HepG2 (cell line): Measurements from ENCODE around the gene SHLD1. TPM values are rescaled to one million over a fixed set of nuclear protein-coding genes. Genes with fewer than 3 reads are reported as not detected.
A peak's percentile ranks its signal among the peaks of the same experiment; 100 is the strongest.

ENCODE experiments used
- ARNT2 ChIP-seq: sonication (generic); formaldehyde crosslinking; IDR thresholded peaks from 2 replicates; pipeline ENCODE4 v1.8.0; 2022; ENCODE audit warnings: mild to moderate bottlenecking, low read depth, missing genetic modification reagents, moderate library complexity
- ATF7-NPFF ChIP-seq: sonication (generic); formaldehyde crosslinking; IDR thresholded peaks from 2 replicates; pipeline ENCODE4 v1.8.1; 2023; ENCODE audit warnings: mild to moderate bottlenecking, low read depth, missing genetic modification reagents, moderate library complexity
- CTCF ChIP-seq: sonication (generic); formaldehyde crosslinking; IDR thresholded peaks from 2 replicates; pipeline ENCODE4 v1.5.0; 2020; ENCODE audit warnings: mild to moderate bottlenecking, missing genetic modification reagents, moderate library complexity
- DNMT3B ChIP-seq: conservative IDR thresholded peaks from 2 replicates; pipeline ENCODE4 v1.6.1; 2016; ENCODE audit warnings: missing biosample characterization, control low read depth
- KLF6 ChIP-seq: IDR thresholded peaks from 2 replicates; pipeline ENCODE4 v1.8.0; 2016; ENCODE audit warnings: missing biosample characterization, missing genetic modification reagents
- MED8 ChIP-seq: sonication (generic); formaldehyde crosslinking; IDR thresholded peaks from 2 replicates; pipeline ENCODE4 v1.8.1; 2023; ENCODE audit warnings: mild to moderate bottlenecking, missing genetic modification reagents; ENCODE audit not compliant: insufficient replicate concordance
- MEF2D ChIP-seq: sonication (generic); formaldehyde crosslinking; IDR thresholded peaks from 2 replicates; pipeline ENCODE4 v1.5.1; 2020; ENCODE audit warnings: mild to moderate bottlenecking, missing genetic modification reagents
- MEIS2 ChIP-seq: sonication (generic); formaldehyde crosslinking; IDR thresholded peaks from 2 replicates; pipeline ENCODE4 v1.9.0; 2021; ENCODE audit warnings: mild to moderate bottlenecking, missing genetic modification reagents
- MTF2 ChIP-seq: sonication (generic); formaldehyde crosslinking; IDR thresholded peaks from 2 replicates; pipeline ENCODE4 v1.5.0; 2020; ENCODE audit warnings: missing genetic modification reagents, borderline replicate concordance
- NFATC3 ChIP-seq: sonication (generic); formaldehyde crosslinking; IDR thresholded peaks from 2 replicates; pipeline ENCODE4 v1.5.1; 2020; ENCODE audit warnings: mild to moderate bottlenecking, missing genetic modification reagents
- NFE2L2 ChIP-seq: fragments of 150-350 bp; IDR thresholded peaks from 2 replicates; pipeline ENCODE4 v1.6.1; 2014; ENCODE audit warnings: low read length
- NFIC ChIP-seq: IDR thresholded peaks from 2 replicates; pipeline ENCODE4 v1.6.1; 2012; ENCODE audit warnings: mild to moderate bottlenecking, low read length, inconsistent platforms
- NFYC ChIP-seq: IDR thresholded peaks from 2 replicates; pipeline ENCODE4 v1.6.1; 2016; ENCODE audit warnings: missing genetic modification reagents, missing compliant biosample characterization
- POLR2G ChIP-seq: fragments of 200-400 bp; formaldehyde crosslinking; IDR thresholded peaks from 2 replicates; pipeline ENCODE4 v1.6.1; 2018; ENCODE audit warnings: mild to moderate bottlenecking, low read depth, low read length, moderate library complexity
- RBM39 ChIP-seq: fragments of 200-400 bp; formaldehyde crosslinking; IDR thresholded peaks from one replicate; pipeline ENCODE4 v1.6.1; 2018; ENCODE audit warnings: antibody characterized with exemption, mild to moderate bottlenecking, low read depth, low read length; ENCODE audit not compliant: poor library complexity, severe bottlenecking
- SOX6 ChIP-seq, 2 experiments: fragments of 450-650 bp in 1 of 2; sonication (generic) in 1 of 2; formaldehyde crosslinking in 1 of 2; IDR thresholded peaks; 2 replicates each; pipeline versions ENCODE4 v1.4.0 to v1.6.1; 2017 to 2020; ENCODE audit warnings: antibody characterized with exemption in 1 of 2, mild to moderate bottlenecking in 1 of 2, missing genetic modification reagents in 1 of 2
- TERF1 ChIP-seq: sonication (generic); formaldehyde crosslinking; IDR thresholded peaks from 2 replicates; pipeline ENCODE4 v1.8.0; 2022; ENCODE audit warnings: mild to moderate bottlenecking, missing genetic modification reagents, moderate library complexity
- USF2 ChIP-seq, 2 experiments: sonication (generic) in 1 of 2; formaldehyde crosslinking in 1 of 2; IDR thresholded peaks; 2 replicates each; pipeline versions ENCODE4 v1.5.1 to v1.6.1; 2011 to 2020; ENCODE audit warnings: borderline replicate concordance in 1 of 2, low read depth in 1 of 2, low read length in 1 of 2, mild to moderate bottlenecking in 1 of 2, missing genetic modification reagents in 1 of 2, moderate library complexity in 1 of 2
- ZFX ChIP-seq: sonication (generic); formaldehyde crosslinking; IDR thresholded peaks from 2 replicates; pipeline ENCODE4 v1.4.0; 2020; ENCODE audit warnings: mild to moderate bottlenecking, low read depth, missing genetic modification reagents, moderate library complexity
- ZFY ChIP-seq: sonication (generic); formaldehyde crosslinking; IDR thresholded peaks from 2 replicates; pipeline ENCODE4 v1.4.0; 2020; ENCODE audit warnings: missing genetic modification reagents
- ZNF136 ChIP-seq: sonication (generic); formaldehyde crosslinking; IDR thresholded peaks from 2 replicates; pipeline ENCODE4 v1.8.1; 2022; ENCODE audit warnings: low read depth, mild to moderate bottlenecking, moderate library complexity, missing genetic modification reagents
- ZNF20 ChIP-seq: sonication (generic); formaldehyde crosslinking; IDR thresholded peaks from 2 replicates; pipeline ENCODE4 v1.4.0; 2020; ENCODE audit warnings: mild to moderate bottlenecking, moderate library complexity, missing genetic modification reagents
- ZNF558 ChIP-seq: sonication (generic); formaldehyde crosslinking; IDR thresholded peaks from 2 replicates; pipeline ENCODE4 v1.9.0; 2022; ENCODE audit warnings: mild to moderate bottlenecking, missing genetic modification reagents, borderline replicate concordance
- ZNF589 ChIP-seq: sonication (generic); formaldehyde crosslinking; conservative IDR thresholded peaks from 2 replicates; pipeline ENCODE4 v1.8.0; 2022; ENCODE audit warnings: mild to moderate bottlenecking, moderate library complexity, missing genetic modification reagents
- polyA plus RNA-seq, 8 experiments: library from polyadenylated mRNA; depleted of rRNA in 3 of 8; stranded (reverse) in 7 of 8; unstranded in 1 of 8; fragments of >200 nt; fragmentation: Illumina TruSeq in 4 of 8; extraction: Trizol in 4 of 8; gene quantifications; 2 replicates each; pipeline versions ENCODE4 v1.2.1 to v1.2.3, GENCODE V29; 2011 to 2016; ENCODE audit warnings: low read depth in 4 of 8, missing spikeins in 1 of 8, mixed read lengths in 1 of 8; ENCODE audit not compliant: insufficient read depth in 1 of 8
- total RNA-seq, 5 experiments: library from RNA; depleted of rRNA; stranded (reverse); fragments of >200 nt; fragmentation: Illumina TruSeq; extraction: Trizol; gene quantifications; 2 replicates each; pipeline ENCODE4 v1.2.3, GENCODE V29; 2016; ENCODE audit warnings: low read depth in 1 of 5

The SHLD1 gene
- total and polyA plus RNA-seq, 2 of the 13 experiments (the other 11 are each of a cell fraction or from before 2014, with no cell fraction given): 8.9 to 10.0 TPM

- TF ChIP-seq ATF7-NPFF (no peak), NFYC (CRISPR knock-in tag) (0 out of 2 replicates have a peak, but pooled peaks have one; percentile 19), CTCF (CRISPR knock-in tag) (peak; percentile 1; the same call in 1 of the 2 replicates), KLF6 (CRISPR knock-in tag) (no peak), ZNF589 (CRISPR knock-in tag) (no peak), MTF2 (CRISPR knock-in tag) (no peak), NFE2L2 (no peak), RBM39 (no peak), ZNF558 (no peak; the same call in 1 of the 2 replicates), NFIC (peak; percentile 97; the same call in 1 of the 2 replicates), NFATC3 (CRISPR knock-in tag) (no peak), TERF1 (CRISPR knock-in tag) (no peak), MEIS2 (no peak; the same call in 1 of the 2 replicates), ARNT2 (CRISPR knock-in tag) (peak; percentile 20; the same call in 1 of the 2 replicates), MED8 (CRISPR knock-in tag) (no peak), ZNF136 (CRISPR knock-in tag) (no peak), DNMT3B (CRISPR knock-in tag) (no peak), POLR2G (no peak), MEF2D (peak; percentile 84), ZNF20 (CRISPR knock-in tag) (no peak), USF2 (IDR thresholded peaks at IDR 0.05; ENCODE audit: low read depth, low read length) (no peak), USF2 (CRISPR knock-in tag; IDR thresholded peaks at IDR 0.05; ENCODE audit: borderline replicate concordance) (no peak), SOX6 (IDR thresholded peaks at IDR 0.05) (no peak), SOX6 (CRISPR knock-in tag; IDR thresholded peaks at IDR 0.05) (peak; percentile 87), ZFX (CRISPR knock-in tag) (peak; percentile 61; the same call in 1 of the 2 replicates), ZFY (CRISPR knock-in tag) (peak; percentile 20)
Measured at GRCh38 chr20:5781798-5782750, 31.9 kb downstream of the SHLD1 start (continued).
